Stimulated activated naive CD4-positive, alpha-beta T cell (primary cell): ENCODE results near the gene ERBB4.

Source experiments
- DNase-seq, 6 experiments: peaks; one replicate each; lab custom pipeline; 2025; lab: John Stamatoyannopoulos, UW

The ERBB4 gene

DNA sequence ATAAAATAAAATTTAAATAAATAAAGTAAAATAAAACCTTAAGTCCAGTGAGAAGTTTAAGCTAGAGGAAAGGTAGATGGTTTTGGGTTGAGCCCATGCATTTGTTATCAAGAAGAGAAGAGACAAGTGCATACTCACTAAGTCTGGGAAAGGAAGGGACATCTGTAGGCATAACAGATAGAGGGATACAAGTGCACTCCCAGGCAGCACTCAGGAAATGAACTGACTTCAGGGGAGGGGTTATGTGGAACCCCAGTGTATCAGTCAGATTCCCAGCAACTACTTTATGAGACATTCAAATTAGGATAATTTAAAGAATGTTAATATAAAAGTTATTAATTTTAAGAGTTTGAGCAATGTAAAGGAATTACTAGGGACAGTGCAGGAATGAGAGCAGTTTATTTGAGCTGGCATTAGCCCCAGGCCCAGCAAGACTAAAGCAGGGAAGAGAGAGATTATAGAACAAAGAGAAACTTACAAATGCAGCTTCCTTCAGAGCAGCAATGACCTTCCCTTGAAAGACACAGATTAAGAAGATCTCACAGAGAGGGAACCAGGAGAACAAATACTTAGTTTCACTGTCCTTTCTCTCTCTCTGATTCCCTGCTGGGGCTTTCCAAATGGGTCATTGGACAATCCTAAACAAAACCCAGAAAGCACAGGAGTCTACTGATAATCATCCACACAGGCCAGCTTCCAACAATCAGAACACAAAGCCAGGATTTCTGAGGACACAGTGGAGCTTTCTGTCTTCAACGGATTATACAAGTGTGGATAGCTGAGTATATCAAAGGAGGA lies 109.7 kb downstream of the ERBB4 start:
- no peak for DNase-seq

DNA sequence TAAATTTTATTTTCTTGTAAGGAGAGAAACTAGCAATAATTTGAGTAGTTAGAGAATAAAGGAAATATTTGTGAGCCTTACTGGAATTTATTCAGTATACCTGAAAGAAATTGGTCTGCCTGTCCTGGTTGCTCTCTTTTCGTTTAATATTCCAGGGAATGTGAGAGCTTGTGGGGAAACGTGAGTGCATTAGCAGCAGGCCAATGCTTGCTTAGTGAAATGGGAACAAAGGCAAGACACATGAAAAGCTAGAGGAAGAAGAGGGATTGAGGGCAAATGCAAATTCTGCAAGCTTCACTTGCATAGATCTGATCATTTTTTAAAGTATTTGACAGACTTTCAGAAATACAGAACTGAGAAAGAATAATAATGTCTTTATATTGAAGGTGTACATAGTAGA lies 111.0 kb downstream of the ERBB4 start:
- no peak for DNase-seq

DNA sequence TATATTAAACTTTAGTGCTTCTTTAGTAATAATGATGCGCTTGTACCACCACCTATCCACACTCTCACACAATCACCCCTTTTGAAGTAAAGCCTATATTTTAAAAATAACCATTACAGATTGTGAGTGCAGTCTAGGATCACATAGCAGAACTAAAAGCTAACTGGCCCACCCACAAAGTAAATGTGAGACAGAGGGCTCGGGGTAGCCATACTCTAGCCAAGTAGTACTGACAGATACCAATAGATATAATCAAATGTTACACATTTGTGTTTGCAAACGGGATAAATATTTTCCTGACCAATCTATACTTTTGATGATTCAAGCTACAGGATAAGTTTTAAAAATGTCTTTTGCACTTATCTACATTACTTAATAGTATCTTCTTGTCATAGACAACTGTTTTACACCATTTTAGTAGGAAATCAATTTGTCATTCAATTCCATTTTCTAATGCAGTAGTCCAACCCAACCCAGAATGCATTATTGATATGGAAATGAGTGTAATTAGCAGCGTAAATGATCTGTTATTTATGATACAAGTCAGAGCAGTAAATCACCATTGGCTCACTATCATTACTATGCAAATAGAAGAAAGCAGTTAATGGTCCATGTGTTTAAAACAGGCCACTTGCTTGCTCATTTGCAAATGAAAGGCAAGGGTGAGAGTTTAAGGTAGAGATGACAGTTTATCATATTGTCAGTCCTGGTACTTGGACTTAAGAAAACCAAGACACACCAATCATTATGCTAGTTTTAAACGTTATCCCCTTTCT lies 111.8 kb downstream of the ERBB4 start:
- DNase-seq = no peak

DNA sequence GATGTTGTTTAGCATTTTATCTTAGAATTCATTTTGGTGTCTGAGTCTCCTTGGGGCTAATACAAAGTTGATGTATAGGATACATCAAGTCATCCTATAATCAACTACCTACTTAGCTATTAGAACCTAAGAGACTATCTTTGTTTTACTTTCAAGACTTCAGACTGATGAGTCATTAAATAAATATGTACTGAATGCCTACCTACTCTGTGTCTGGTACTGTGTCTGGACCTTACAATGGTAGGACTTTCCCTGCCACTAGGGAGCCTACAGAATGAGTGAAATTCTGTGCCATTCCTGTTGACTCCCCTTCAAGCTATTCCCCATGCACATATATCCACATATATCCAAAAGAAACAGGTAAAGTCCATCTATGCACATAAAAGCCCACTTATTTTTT lies 114.5 kb downstream of the ERBB4 start:
- DNase-seq = no peak

DNA sequence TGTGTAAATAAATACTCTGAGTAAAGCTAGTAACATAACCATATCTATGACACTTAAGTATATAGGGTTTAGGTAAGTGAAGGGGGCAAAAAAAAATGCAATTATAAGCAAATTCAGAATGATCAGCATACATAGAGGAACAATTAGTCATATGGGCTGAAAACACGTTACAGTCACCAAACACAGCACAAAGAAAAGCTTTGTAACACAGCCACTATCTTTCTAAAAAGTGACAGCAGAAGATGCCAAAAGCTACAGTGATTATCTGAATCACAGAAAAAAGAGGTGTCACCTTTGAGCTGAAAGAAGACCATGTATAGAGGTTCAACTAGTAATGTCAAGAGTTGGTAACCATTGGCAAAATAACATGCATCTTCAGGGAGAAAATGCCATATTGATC lies 115.5 kb downstream of the ERBB4 start:
- no peak for DNase-seq

GRCh38 chr2:212421556-212422334 lies 116.9 kb downstream of the ERBB4 start:
- no peak for DNase-seq

DNA sequence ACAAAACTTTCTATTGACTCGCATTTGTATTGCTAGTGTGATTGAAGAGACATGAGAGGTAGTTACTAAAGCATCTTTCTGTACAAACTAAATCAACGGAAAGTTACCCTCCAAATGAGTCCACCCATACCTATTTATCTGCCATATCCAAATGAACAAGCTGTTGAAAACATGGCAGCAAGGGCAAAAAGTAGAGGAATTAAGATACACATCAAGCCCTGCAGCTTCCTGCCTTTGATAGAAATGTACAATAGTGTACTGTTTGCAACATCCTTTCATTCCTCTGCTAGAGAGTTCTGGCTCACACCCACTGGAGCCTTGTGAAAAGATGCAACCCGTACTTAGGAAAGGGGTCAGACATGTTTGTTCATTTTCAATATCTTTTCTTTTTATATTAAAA lies 122.5 kb downstream of the ERBB4 start:
- DNase-seq = no peak

GRCh38 chr2:212414767-212415211 lies 123.8 kb downstream of the ERBB4 start:
- DNase-seq = no peak

DNA sequence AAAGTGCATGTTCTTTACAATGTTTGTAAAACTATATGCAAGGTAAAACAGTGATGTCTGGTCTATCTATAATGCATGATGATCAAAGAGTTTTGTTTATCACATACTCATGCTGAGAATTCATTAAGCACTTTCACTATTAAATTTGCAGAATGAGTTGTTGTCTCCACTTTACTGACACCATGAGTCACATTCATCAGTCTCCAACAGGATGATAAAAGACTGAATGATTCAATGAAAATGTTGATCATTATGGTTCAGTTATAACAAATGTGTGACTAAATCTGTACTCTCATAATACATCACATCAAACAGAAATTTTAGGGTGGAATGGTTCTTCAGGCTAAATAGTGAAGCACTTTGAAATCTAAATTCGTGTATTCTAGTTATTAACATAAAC lies 129.0 kb downstream of the ERBB4 start:
- no peak for DNase-seq

DNA sequence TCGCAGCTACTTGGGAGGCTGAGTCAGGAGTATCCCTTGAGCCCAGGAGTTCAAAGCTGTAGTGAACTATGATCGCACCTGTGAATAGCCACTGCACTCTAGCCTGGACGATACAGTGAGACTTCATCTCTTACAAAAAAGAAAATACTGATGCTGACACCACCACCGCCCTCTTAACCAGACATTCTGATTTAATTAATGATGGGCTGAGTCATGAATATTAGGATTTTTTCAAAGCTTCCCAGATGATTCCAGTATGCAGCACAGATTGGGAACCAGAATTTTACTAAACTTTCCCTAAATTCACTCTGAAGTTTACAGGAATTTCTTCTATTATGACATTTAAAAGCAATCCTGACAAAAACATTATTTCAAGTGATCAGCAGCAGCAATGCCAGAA lies 130.1 kb downstream of the ERBB4 start:
- DNase-seq = no peak

- DNase-seq = no peak
Observed at GRCh38 chr2:212406716-212407115, 131.9 kb downstream of the ERBB4 start.

DNA sequence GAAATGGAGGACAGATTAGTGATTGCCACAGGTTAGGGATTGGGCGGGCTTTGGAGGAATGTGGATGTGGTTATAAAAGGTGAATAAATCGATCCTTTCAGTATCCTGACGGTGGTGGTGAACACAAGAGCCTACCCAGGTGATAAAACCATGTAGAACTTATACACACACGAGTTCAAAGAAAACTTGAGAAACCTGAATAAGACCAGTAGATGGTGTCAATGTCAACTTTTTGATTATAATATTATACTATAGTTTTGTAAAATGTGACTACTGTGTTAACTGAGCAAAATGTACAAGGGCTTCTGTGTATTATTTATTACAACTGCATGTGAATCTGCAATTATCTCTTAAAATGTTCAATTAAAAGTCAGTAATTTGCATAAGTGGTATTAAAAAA lies 136.3 kb downstream of the ERBB4 start:
- no peak for DNase-seq

DNA sequence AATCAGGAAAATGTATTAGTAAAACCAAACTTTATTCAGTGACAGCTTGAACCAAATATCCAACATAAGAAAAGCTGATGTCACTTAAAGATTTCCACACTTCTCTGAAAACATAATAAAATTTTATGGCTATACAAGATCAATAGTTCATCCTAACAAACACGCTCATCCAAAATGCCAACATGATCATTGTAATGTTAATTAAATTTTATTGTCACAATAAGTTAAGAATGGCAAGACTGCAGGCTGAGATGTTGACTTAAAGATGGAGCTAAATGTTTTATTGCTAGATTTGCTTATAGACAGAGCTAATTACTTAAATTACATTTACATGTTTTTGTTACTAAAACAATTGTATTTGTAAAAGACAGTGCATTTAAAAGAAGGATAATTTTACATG lies 140.3 kb downstream of the ERBB4 start:
- DNase-seq = no peak

DNA sequence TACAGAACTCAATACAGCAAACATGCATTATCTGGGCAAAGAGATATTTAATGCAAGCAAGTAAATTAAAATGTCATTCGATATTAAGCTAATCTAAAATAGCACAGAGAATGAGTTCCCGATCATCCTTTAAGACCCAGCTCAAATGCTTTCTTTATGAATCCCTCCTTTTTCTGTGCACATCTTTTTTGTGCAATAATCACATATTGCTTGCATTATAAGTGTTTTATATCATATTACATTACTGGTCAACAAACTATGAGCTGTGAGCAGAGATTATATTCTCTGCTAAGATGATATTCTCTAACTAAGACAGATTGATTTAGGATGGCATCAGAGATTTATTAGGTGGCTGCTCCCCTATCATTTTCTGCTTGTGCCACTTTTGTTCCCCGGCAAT lies 146.1 kb downstream of the ERBB4 start:
- DNase-seq = no peak

DNA sequence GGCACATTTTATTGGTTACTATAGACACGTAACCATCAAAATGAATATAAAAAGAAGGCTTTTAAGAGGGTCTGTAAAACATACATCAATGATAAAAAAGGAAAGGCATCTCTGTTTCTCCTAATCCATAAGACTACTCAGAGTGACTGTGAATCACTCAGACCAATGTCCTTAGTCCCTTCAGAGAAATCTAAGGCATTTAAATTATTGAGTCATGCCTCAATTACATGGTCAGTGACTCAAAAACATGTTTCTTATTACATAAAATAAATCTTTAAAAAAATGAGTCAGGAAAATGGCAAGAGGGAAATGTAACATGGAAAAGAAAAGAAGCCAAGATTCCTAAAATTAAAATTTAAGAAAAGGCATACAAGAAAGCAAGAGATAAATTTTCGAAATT lies 146.6 kb downstream of the ERBB4 start:
- DNase-seq = no peak

GRCh38 chr2:212387146-212387545 lies 151.5 kb downstream of the ERBB4 start:
- DNase-seq = no peak

- no peak for DNase-seq
Observed at GRCh38 chr2:212385241-212385640, 153.4 kb downstream of the ERBB4 start.

DNA sequence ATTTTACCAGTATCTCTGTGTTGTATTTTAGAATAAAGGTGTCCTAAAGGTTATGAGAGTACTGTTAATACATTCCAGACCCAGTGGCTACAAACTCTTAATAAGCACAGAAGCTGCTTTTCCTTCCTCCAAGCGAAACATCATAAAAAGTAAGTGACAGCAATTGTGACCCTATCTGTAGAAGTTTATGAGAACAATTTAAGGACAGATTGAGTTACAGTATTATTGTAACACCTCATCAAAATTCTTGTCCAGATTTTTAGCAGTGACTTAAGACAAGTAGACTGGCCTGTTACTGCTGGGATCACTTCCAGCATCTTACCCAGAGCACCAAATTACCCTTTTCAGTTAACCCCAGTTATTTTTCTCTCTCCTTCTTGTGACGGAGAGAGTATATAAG lies 154.6 kb downstream of the ERBB4 start:
- no peak for DNase-seq

DNA sequence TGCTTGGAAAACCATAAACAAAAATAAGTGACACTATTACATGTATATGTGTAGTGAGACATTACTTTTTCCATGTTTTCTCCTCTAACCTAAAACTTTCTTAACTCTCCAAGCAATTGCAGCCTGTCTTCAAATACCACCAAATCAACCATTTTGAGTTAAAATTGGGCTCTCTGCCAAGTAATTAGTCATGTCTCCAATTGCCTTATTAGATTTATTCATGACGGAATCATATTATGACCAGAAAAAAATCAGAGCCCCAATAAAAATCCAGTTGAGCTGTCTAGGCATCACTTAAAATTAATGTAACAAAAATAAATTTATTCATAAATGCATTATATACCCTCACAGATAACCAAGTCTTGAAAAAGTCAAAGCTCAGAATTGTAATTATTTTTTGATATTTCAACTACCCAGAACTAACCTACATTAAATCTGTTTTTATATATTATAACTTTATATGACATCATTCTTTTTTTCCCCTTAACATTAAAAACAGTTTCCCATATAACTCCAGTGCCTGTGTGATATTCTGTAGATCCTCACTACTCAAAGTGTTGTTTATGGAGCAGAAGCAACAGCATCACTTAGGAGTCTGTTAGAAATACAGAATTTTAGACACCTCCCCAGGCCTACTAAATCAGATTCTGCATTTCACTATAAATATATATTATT lies 157.0 kb downstream of the ERBB4 start:
- no peak for DNase-seq

DNA sequence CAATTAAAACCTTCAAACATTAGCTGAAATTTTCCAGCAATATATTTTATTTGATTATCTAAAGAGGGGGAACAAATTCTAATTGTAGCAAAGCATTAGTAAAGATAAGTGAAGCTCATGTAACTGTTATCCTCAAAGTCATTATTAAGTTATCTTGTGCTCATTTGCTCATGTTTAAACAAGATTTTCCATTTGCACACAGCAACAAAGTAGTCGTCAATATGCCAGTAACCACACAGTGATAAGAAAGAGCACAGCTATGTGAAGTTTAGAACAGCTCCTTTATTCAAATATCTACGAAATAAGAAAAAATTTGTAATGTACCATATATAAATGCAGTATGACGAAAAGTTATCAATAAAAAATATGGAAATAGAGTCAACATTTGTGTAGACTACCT lies 159.5 kb downstream of the ERBB4 start:
- DNase-seq = no peak

GRCh38 chr2:212367431-212367830 lies 171.2 kb downstream of the ERBB4 start:
- DNase-seq = no peak
